ENCODE results near the gene CPLX1.

DNA sequence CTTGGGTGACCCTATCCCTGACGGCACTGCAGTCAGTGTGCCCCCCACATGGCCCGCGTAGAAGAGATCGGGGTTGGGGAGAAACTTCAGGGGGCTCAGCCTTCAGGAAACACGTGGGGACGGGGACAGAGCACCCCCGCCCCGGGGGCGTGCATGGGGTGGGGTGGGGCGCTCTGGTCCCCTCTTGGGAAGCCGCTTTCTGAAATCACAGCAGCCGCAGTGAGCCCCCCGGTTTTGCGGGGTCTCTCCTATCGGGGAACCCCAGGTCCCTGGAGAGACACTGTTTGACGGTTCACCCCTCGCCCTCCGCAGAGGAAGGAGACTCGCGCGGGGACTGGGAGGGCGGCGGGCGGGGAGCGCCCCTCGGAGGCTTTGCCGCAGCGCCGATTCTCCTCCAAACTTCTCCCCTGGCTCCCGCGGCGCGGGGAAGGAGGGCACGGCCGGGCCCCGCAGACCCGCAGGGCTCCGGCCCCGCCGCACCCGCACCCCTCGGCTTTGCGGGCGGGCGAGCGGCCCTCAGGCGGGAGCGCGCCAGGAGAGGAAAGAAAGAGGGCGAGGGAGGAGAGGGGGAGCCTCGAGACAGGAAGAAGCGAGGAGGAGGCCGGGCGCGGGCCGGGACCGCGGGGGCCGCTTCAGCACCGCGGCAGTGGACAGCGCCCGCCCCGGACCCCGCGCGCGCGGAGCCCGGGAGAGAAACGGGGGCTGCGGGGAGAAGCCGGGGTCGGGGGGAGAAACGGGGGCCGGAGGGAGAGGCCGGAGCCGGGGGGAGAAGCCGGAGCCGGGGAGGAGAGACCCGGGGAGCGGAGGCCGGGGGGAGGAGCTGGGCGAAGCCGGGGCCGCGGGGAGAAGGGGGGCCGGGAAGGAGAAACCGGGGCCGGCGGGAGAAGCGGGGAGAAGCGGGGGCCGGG is 612 bp downstream of the CPLX1 start:
- TF ChIP-seq, protein P1, sequence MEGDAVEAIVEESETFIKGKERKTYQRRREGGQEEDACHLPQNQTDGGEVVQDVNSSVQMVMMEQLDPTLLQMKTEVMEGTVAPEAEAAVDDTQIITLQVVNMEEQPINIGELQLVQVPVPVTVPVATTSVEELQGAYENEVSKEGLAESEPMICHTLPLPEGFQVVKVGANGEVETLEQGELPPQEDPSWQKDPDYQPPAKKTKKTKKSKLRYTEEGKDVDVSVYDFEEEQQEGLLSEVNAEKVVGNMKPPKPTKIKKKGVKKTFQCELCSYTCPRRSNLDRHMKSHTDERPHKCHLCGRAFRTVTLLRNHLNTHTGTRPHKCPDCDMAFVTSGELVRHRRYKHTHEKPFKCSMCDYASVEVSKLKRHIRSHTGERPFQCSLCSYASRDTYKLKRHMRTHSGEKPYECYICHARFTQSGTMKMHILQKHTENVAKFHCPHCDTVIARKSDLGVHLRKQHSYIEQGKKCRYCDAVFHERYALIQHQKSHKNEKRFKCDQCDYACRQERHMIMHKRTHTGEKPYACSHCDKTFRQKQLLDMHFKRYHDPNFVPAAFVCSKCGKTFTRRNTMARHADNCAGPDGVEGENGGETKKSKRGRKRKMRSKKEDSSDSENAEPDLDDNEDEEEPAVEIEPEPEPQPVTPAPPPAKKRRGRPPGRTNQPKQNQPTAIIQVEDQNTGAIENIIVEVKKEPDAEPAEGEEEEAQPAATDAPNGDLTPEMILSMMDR (IDR thresholded peaks at IDR 0.05), result no peak
- TF ChIP-seq POLR2A (IDR thresholded peaks at IDR 0.05), result no peak

Measured in testis (tissue), 2 donors.